GM19193 (cell line): Measurements from ENCODE around the gene HEATR5A.

Experiments used
- POLR2A ChIP-seq: IDR thresholded peaks from 4 replicates; pipeline ENCODE4 v1.6.1; 2011; ENCODE audit not compliant: insufficient read depth, insufficient read length; ENCODE audit errors: extremely low read depth

HEATR5A gene

DNA sequence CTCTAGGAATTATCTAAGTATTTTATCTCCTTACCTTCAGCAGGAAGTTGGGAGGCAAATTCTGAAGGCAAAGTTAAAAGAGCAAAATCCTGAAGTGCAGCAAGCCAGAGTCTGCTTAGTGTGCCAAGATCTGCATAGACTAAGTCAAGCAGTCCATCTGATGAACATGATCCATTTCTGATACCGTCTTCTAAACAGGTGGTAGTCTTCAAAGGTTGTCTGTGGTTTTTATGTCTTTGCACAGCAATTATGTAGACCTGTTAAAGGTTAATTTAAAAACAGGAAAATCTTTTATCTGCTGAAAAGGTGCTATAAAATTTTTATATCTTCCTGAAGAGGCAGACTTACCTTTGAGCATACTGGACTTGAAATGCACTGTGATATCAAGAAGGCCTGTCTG, 107.4 kb downstream of the HEATR5A start:
- no peak for TF ChIP-seq POLR2A

DNA sequence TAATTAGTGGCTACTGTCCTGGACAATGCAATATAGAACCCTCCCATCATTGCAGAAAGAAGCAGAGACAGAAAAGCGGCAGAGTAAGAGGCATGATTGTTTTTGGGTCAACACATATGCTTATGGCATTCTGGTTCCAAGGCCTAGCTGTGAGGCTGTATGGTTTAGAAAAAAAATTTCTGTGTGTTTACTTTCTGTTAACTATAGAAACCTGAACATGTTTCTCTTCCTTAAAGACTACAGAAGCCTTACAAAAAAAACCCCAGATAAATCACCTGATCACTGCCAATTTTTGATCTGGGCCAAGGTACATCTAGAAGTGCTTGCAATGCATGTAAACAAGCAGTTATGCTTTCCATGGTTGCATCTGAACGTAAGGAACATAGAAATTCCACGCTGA, 112.7 kb downstream of the HEATR5A start:
- no peak for TF ChIP-seq POLR2A

DNA sequence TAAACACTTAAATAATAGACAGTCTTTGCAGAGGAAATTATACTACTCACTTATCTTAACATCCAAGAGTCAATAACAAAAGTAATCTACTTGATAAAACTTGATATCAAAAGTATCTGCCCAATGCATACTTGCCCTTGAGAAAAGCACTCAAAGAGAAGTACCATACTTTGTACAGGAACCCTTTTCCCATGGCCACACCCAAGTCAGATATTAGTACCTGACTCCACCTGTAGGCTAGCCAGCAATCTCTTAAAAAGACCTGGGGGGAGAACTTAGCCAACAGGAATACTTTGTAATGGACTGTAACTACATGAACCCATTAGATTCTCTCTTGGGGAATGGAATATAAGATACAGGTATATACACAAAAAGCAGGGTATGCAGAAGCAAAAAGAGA, 113.2 kb downstream of the HEATR5A start:
- TF ChIP-seq POLR2A, result no peak

DNA sequence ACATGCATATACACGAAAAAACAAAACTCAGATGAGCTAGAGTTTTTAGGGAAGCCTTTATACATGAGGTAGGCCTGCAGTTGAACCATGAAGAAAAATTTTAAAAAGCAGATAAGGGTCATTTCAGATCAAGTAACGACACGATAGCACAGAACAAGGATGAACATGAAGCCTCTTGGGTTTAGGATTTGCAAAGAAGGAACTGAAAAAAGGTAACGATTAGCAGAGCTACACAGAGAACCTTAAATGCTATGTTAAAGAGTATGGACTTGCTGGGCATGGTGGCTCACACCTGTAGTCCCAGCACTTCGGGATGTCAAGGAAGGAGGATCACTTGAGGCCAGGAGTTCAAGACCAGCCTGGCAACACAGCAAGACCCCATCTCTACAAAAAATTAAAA, 116.7 kb downstream of the HEATR5A start:
- no peak for TF ChIP-seq POLR2A

DNA sequence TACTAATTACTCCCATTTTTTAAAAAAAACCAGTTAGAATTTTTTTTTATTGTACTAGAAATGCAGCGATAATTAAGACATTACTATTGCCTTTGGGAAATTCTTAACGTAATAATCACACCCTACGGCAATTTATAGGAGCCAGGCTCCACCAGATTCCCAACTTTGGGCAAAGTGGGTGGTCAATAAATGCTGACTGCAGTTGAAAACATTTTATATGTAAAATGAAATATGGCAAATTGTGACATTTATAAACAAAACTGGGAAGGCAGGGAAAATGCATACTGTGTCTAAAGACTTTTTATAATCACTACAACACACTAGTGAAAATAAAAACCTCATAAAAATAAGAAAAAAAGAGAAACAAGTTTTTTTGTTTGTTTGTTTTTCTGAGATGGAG, 119.5 kb downstream of the HEATR5A start:
- no peak for TF ChIP-seq POLR2A

DNA sequence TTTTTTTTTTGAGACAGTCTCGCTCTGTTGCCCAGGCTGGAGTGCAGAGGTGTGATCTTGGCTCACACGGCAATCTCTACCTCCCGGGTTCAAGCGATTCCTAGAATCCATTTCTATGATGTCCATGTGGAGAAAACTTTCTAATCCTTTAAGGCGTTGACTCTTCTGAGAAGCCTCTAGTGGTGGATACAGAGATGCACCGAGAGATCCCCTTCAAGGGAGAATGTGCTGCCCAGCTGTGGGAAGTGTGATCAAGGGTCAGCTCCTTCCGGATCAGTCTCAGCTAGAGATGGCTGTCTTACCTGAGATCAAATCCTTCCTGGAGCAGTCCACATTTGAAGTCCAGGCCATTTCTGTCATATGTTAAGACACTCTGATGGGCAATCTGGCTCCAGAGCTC, 120.1 kb downstream of the HEATR5A start:
- no peak for TF ChIP-seq POLR2A

DNA sequence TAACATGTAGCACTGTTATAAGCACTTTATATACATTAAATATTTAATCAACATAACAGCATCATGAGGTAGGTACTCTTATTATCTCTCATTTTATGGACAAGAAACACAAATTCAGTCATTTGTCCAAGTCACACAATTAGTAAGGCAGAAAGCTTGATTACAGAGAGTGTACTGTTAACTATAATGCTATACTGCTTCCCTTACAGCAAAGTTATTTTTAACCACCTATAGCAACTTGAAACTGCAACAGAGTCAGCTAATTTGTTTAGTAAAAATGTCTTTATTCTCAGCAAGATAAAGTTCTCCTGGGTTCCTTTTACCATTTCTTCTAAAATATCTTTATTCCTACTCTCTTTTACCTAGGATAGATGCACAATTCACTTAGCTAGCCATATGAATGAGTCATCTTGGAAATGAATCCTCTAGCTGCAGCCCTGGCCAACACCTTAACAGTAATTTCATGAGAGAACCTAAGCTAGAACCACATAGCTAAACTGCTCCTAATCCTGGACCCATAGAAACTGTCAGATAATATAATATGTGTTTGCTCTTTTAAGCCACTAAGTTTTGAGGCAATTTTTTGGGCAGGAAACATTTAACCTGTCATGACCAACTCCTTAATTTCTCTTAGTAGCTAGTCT, 122.5 kb downstream of the HEATR5A start:
- no peak for TF ChIP-seq POLR2A

DNA sequence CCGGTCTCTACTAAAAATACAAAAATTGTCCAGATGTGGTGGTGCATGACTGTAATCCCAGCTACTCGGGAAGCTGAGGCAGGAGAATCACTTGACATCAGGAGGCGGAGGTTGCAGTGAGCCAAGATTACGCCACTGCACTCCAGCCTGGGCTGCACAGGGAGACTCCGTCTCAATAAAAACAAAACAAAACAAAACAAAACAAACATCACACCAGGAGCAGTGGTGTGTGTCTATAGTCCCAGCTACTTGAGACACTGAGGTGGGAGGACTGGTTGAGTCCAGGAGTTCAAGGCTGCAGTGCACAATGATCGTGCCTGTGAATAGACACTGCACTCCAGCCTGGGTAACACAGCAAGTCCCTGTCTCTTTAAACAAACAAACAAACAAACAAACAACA, 123.2 kb downstream of the HEATR5A start:
- no peak for TF ChIP-seq POLR2A

DNA sequence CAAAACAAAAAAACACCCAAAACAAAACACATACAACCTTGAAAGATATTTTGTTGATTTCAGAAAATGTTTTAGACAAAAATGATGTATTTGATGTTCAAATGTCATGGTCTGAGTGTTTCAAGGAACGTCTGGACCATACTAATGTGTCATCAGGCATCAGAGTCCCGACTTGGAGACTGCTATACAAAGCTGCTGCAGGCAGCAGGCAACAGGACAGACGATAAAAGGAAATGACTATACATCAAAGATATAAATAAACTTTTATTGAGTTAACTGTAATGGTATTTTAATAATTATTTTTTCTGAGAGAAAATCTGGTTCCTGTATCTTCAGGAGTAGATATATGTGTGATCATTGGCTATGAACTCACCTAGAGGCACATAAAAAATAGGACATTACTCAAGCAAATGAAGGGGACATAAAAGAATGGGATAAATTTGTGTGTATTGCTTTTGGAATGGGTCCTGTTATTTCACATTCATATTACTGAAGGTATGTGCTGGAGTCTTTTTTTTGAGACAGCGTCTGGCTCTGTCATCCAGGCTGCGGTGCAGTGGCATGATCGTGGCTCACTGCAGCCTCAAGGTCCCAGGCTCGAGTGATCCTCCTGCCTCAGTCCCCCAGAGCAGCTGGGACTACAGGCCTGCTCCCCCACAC, 125.5 kb downstream of the HEATR5A start:
- TF ChIP-seq POLR2A, result no peak

DNA sequence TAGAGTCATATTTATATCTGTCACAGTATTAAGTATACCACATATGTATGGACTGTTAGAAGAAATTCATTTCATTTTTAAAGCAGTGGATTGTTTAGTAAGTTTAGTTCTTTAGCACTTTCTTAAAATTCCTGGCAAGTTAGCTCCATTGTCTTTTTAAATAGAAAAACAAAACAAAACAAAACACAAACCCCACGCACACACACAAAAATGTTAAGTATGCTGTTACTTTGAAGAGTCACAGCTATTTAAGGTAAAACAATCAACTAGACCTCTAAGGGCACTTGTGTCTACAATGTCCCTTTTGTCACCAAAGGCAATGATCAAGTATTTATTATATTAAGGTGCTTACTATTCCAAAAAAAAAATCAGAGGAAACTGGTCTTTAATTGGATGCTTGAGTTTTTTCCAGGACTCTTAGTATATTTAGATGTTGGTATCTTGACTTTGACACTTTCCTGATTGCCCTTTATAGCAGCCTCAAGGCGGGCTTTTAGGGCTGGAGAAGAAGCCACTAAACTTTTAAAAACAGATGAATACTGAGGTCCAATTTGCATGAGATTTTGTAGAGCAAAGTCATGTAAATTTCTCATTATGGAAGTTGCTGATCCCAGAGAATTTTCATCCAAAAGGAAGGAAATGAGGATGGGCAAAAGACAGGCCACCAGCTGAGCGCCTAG, 127.3 kb downstream of the HEATR5A start:
- no peak for TF ChIP-seq POLR2A

DNA sequence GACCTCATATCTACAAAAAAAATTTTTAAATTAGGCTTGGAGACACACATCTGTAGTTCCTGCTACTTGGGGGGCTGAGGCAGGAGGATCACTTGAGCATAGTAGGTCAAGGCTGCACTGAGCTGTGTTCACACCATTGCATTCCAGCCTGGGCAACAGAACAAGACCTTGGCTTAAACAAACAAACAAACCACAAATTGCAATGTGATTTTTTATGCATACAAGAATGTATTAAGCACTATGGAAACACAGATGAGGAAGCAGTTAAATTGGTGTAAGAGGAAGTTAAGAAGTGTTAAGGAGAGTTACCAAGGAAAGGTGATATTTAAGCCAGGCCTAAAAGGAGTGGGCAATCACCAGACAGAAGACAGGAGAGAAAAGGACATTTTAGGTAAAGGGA, 129.1 kb downstream of the HEATR5A start:
- TF ChIP-seq POLR2A, result no peak

DNA sequence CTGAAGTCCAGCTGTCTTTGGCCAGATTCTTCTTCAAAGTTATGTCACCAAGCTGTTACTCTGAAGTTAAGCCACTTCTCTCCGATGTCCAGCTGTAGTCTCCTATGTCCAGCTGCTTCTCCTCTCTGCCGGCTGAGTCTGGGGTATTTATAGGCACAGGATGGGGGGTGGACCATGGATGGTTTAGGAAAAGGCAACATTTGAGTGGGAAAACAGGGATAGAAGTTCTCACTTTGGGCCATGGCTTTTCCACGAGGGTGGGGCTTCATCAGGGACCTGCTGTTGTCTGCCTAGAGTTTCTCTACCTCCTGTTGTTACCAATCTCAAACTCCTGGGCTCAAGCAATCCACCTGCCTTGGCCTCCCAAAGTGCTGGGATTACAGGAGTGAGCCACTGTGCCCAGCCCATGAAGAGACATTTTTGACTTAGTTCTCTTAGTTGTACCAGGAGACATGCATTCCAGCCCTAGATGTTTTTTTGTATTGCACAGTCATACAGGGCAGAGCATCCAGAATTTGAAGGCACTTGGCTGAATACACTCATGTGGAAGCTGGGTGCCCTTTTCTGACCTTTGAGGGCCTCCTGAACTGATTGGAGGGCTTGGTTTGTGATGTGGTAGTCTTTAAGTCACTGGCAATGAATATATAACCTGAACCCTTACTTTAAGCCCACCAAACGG, 132.9 kb downstream of the HEATR5A start:
- TF ChIP-seq POLR2A, result no peak

DNA sequence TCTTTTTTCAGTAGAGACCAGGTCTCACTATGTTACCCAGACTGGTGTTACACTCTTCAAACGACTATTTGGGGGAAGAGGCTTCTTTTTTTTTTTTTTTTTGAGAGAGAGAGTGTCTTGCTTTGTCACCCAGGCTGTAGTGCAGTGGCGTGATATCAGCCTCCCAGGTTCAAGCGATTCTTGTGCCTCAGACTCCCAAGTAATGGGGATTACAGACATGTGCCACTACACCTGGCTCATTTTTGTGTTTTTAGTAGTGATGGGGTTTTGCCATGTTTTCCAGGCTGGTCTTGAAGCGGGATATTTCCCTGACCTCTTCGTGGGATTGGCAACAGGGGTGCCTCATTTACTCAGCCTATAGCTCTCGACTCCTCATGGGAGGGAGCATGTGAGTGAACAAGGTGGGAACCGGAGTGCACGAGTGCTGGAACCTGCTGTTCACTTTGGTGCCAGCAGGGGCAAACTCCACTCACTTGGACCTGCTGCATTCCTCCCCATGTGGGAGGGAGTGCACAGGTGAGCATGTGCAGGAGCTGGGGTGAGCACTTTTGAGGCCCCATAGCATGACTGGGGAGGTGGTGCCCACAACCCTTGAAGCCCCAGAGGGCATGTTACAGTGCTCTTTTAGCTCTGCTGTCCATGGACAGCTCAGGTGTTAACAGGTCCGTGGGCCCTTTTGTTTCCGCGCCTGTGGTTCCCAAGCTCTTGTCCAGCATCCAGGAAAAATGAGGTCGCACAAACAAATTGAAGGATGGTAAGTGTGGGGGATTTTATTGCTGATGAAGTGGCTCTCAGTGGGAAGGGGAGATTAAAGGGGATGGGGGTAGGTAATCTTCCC, 133.7 kb downstream of the HEATR5A start:
- no peak for TF ChIP-seq POLR2A

DNA sequence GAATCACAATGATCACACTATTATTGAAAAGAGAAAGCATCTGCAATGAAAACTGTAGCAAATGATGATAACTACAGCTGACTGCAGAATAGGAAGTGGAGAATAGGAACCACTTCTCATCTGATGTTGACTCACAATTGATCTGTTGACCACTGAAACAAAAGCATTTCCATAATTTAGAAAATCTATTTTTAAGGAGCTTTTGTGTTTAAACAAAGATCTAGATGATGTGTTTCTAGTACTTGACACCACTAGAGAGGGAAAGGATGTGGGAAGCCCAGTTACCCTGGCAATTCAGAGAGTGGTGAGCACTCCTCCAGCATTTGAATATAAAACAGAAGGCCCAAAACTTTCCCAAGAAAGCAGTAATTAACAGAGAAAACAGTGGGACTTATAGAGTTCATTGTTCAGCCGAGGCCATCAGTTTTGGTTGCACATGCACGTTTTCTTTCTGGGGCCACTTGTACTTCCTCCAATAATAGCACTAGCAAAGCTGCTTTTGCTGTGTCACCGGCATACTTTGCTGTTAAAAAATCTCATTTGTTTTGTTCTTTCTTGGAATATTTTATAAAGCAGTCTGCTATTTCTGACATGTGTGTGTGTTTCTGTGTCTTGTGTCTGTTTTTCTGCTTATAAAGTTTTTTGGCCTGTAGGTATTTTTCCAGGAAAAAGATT, 136.6 kb downstream of the HEATR5A start:
- no peak for TF ChIP-seq POLR2A

DNA sequence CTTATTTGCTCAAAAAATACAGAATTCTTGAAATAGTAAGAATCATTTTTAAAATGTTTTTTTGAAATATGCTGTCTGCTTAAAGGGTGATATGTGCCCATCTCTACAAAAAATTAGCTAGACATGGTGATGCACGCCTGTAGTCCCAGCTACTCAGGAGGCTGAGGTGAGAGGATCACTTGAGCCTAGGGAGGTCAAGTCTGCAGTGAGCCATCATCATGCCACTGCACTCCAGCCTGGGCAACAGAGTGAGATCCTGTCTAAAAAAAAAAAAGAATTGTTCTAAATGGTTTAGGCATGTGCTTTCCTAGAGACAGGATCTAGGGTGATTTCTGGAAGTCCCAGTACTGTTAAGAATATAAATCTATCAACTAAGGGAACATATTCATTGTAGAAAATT, 137.2 kb downstream of the HEATR5A start:
- TF ChIP-seq POLR2A, result no peak

DNA sequence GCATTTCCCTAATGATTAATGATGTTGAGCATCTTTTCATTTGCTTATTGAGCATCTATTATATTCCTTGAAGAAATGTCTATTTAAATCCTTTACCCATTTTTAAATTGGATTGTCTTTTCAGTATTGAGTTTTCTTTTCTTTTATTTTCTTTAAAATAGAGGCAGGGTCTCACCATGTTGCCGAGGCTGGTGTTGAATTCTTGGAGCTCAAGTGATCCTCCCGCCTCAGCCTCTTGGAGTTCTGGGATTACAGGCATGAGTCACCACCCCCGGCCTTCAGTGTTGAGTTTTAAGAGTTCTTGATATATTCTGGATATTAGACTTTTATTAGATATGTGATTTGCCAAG, 139.5 kb downstream of the HEATR5A start:
- no peak for TF ChIP-seq POLR2A
